ENCODE data around the gene PLCD4.

The PLCD4 gene

GRCh38 chr2:218664653-218665052 is 57.0 kb downstream of the PLCD4 start:
- no peak for DNase-seq (ENCODE audit: low spot score)

GRCh38 chr2:218671097-218671653 is 63.5 kb downstream of the PLCD4 start:
- peak; percentile 16 for DNase-seq (ENCODE audit: low spot score)

- peak; percentile 94 for DNase-seq (ENCODE audit: low spot score)
These were observed 64.2 kb downstream of the PLCD4 start, which contains the start of the genes RNF25 and STK36 for GRCh38 chr2:218671654-218672566. TSS of gene RNF25 (minus strand) at chr2:218672002. CDS start at chr2:218671970, 32 bp downstream. TSS of gene STK36 (plus strand) at chr2:218672086. CDS start at chr2:218672830, 744 bp downstream.

GRCh38 chr2:218679119-218679518 is 71.4 kb downstream of the PLCD4 start:
- no peak for DNase-seq (ENCODE audit: low spot score)

GRCh38 chr2:218680061-218680460 is 72.4 kb downstream of the PLCD4 start:
- DNase-seq (ENCODE audit: low spot score), result no peak
